CD4-positive, alpha-beta T cell (primary cell): Measurements from ENCODE around the gene BCORL1. TPM values are rescaled to one million over a fixed set of nuclear protein-coding genes. Genes with fewer than 3 reads are reported as not detected.

Experiments used
- ATAC-seq: fragments of 200-7000 bp; cut with Tn5 transposase; one replicate; pipeline ENCODE4 v1.10.0; 2022; ENCODE audit warnings: mild to moderate bottlenecking; ENCODE audit not compliant: poor library complexity
- CTCF ChIA-PET: fragments of 350-600 bp; sonication (Branson Sonifier 250); formaldehyde crosslinking; loops from one replicate; lab custom pipeline; 2021; ENCODE audit warnings: antibody characterized with exemption, inconsistent platforms; lab: Charles Lee
- POLR2A ChIA-PET: fragments of 350-600 bp; sonication (Branson Sonifier 250); formaldehyde crosslinking; loops from one replicate; lab custom pipeline; 2021; ENCODE audit warnings: antibody characterized with exemption, inconsistent platforms; lab: Charles Lee
- DNase-seq, 14 experiments: peaks; one replicate each; pipeline ENCODE4 v3.0.0-alpha.2; 2013 to 2020; ENCODE audit warnings: mixed read lengths in 2 of 14
- H3K27ac ChIP-seq, 2 donors: one replicate each; pipeline versions ENCODE4 v1.5.1 to v1.7.0; 2013; ENCODE audit warnings: low read length in 2 of 2, low read depth in 1 of 2, mild to moderate bottlenecking in 1 of 2
- H3K27me3 ChIP-seq, 2 experiments: 1 replicate in 1 of 2; 2 replicates in 1 of 2; pipeline versions ENCODE4 v1.6.1 to v1.7.0; 2013; ENCODE audit warnings: low read length in 2 of 2, control low read depth in 1 of 2, mild to moderate bottlenecking in 1 of 2, moderate library complexity in 1 of 2; ENCODE audit not compliant: insufficient read depth in 2 of 2, control insufficient read depth in 1 of 2
- H3K36me3 ChIP-seq: one replicate; pipeline ENCODE4 v1.6.1; 2013; ENCODE audit warnings: low read length, control low read depth; ENCODE audit not compliant: insufficient read depth
- H3K4me1 ChIP-seq: one replicate; pipeline ENCODE4 v1.6.1; 2013; ENCODE audit warnings: low read length, control low read depth; ENCODE audit not compliant: insufficient read depth
- H3K4me3 ChIP-seq: one replicate; pipeline ENCODE4 v1.5.1; 2013; ENCODE audit warnings: mild to moderate bottlenecking, low read length, moderate library complexity
- H3K9me3 ChIP-seq, 2 experiments: 1 replicate in 1 of 2; 2 replicates in 1 of 2; pipeline versions ENCODE4 v1.6.1 to v1.7.0; 2013; ENCODE audit warnings: low read length in 2 of 2, mild to moderate bottlenecking in 2 of 2, control low read depth in 1 of 2, moderate library complexity in 1 of 2; ENCODE audit not compliant: control insufficient read depth in 1 of 2, insufficient read depth in 1 of 2
- H3K27ac Mint-ChIP-seq: one replicate; pipeline ENCODE4 v1.8.0; 2020; ENCODE audit warnings: mixed read lengths
- H3K27me3 Mint-ChIP-seq: one replicate; pipeline ENCODE4 v1.8.0; 2021; ENCODE audit warnings: mixed read lengths
- H3K36me3 Mint-ChIP-seq: one replicate; pipeline ENCODE4 v1.8.0; 2021; ENCODE audit warnings: low read depth, mixed read lengths
- H3K4me1 Mint-ChIP-seq: one replicate; pipeline ENCODE4 v1.8.0; 2021; ENCODE audit warnings: low read depth, mixed read lengths
- H3K4me3 Mint-ChIP-seq: one replicate; pipeline ENCODE4 v1.8.0; 2020; ENCODE audit warnings: mild to moderate bottlenecking, mixed read lengths
- H3K9me3 Mint-ChIP-seq: one replicate; pipeline ENCODE4 v1.8.0; 2020; ENCODE audit warnings: mixed read lengths
- intact Hi-C, 2 experiments: fragments of 100-400 bp; cut with DNase I in 1 of 2; cut with micrococcal nuclease in 1 of 2; formaldehyde crosslinking; loops; one replicate each; pipeline versions ENCODE4 v1.15.1 to v1.9.0; 2023 to 2025; cut with DNase I, micrococcal nuclease
- polyA plus RNA-seq, 2 donors: library from polyadenylated mRNA; unstranded; fragments of 120-200 nt; gene quantifications; one replicate each; pipeline ENCODE4 v1.2.1, GENCODE V29; 2013
- total RNA-seq, 174 experiments: library from RNA in 2 of 174; stranded (reverse) in 2 of 174; gene quantifications; one replicate each; pipeline ENCODE4 v1.2.3 and lab custom pipeline; 2021 to 2026
- TF ChIP-seq, protein P1 (sequence below): fragments of 200-600 bp; IDR thresholded peaks from one replicate; pipeline ENCODE4 v1.8.0; 2022; ENCODE audit warnings: antibody characterized with exemption, mild to moderate bottlenecking

BCORL1 gene, protein sequence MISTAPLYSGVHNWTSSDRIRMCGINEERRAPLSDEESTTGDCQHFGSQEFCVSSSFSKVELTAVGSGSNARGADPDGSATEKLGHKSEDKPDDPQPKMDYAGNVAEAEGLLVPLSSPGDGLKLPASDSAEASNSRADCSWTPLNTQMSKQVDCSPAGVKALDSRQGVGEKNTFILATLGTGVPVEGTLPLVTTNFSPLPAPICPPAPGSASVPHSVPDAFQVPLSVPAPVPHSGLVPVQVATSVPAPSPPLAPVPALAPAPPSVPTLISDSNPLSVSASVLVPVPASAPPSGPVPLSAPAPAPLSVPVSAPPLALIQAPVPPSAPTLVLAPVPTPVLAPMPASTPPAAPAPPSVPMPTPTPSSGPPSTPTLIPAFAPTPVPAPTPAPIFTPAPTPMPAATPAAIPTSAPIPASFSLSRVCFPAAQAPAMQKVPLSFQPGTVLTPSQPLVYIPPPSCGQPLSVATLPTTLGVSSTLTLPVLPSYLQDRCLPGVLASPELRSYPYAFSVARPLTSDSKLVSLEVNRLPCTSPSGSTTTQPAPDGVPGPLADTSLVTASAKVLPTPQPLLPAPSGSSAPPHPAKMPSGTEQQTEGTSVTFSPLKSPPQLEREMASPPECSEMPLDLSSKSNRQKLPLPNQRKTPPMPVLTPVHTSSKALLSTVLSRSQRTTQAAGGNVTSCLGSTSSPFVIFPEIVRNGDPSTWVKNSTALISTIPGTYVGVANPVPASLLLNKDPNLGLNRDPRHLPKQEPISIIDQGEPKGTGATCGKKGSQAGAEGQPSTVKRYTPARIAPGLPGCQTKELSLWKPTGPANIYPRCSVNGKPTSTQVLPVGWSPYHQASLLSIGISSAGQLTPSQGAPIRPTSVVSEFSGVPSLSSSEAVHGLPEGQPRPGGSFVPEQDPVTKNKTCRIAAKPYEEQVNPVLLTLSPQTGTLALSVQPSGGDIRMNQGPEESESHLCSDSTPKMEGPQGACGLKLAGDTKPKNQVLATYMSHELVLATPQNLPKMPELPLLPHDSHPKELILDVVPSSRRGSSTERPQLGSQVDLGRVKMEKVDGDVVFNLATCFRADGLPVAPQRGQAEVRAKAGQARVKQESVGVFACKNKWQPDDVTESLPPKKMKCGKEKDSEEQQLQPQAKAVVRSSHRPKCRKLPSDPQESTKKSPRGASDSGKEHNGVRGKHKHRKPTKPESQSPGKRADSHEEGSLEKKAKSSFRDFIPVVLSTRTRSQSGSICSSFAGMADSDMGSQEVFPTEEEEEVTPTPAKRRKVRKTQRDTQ (N-terminal part only)
- total RNA-seq, result 1 to 10 TPM; 3.4 to 3.5 TPM
- 5.2 TPM for polyA plus RNA-seq (2013, experiment 1 of 2)
- 6.2 TPM for polyA plus RNA-seq (2013, experiment 2 of 2)
- 1.9 to 36.2 (median 4.5) reads per million in 172 experiments for total RNA-seq (lab: John Stamatoyannopoulos, UW)

DNA sequence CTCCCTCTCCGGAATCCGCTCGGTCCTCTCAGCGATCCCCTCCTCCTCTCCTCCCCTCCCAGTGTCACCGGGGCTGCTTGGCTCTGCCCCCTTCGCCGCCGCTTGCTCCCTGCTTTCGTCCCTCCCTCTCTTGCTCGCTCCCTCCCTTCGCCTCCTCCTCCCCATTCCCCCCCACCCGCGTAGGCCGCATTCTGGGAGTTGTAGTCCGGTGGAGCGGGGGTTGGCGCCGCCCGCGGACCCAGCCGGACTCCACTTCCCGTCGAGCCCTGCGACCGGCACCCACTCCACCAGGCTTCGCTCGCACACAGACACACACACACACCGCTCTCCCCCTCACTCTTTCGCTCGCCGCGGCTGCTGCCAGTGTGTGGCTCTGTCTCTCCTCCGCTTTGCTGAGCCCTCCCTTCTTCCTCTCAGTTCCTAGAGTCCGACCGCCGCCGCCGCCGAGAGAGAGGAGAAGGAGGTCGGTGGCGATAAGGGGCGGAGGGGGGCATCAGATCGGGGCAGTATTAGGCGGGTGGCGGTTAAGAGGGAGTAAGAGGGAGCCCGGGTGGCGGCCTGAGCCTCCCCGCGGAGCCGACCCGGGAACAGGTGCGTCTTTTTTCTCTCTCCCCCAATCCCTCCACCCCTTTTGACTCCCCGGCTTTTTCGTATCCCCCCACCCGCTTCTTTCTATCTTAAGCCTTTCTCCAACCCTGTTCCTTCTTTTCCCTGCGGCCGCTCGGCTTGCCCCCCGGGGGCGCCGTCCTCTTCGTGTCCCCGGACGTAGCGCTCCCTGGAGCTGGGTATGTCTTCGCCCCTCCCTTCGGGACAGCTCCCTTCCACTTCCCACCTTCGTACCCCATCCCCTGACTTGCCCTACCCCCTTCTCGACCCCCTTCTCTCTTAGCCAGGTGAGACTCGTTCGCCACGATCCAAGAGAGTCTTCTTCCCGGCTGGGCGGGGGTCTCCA lies at the start of gene BCORL1:
Gene BCORL1 (plus strand): TSS at position 336 of the 952 bp plus-strand sequence. CDS start 22,597 bp downstream, outside the sequence.
- ChIA-PET POLR2A (interaction anchor here (0.7 to 1.8 kb wide), 3 partner anchors 21 to 44 kb away, joined by 3 to 8 read pairs (median 6); no protein-coding TSS in a partner anchor), CTCF (no interaction called here)
- H3K4me3 ChIP-seq, result no peak within 1 kb of the TSS
- intact Hi-C loops, result loop anchor here in 1 of 2 experiments (2.0 kb wide), 2 partner anchors 30 to 52 kb away; no protein-coding TSS in a partner anchor
- no peaks in the 10 kb centered on the region for H3K9me3 Mint-ChIP-seq
- H3K36me3 Mint-ChIP-seq, result no peaks in the 10 kb centered on the region
- no peaks in the 10 kb centered on the region for H3K9me3 ChIP-seq
- DNase-seq (peak; percentile 79 to 96 (median 84)), ATAC-seq (peak; percentile 91)
- H3K27ac ChIP-seq, result no peak within 1 kb of the TSS
- no peak within 1 kb of the TSS for H3K4me3 Mint-ChIP-seq
- H3K4me1 ChIP-seq, result peaks cover 34% of the 10 kb centered on the region
- no peaks in the 10 kb centered on the region for H3K27me3 Mint-ChIP-seq
- TF ChIP-seq, protein P1, sequence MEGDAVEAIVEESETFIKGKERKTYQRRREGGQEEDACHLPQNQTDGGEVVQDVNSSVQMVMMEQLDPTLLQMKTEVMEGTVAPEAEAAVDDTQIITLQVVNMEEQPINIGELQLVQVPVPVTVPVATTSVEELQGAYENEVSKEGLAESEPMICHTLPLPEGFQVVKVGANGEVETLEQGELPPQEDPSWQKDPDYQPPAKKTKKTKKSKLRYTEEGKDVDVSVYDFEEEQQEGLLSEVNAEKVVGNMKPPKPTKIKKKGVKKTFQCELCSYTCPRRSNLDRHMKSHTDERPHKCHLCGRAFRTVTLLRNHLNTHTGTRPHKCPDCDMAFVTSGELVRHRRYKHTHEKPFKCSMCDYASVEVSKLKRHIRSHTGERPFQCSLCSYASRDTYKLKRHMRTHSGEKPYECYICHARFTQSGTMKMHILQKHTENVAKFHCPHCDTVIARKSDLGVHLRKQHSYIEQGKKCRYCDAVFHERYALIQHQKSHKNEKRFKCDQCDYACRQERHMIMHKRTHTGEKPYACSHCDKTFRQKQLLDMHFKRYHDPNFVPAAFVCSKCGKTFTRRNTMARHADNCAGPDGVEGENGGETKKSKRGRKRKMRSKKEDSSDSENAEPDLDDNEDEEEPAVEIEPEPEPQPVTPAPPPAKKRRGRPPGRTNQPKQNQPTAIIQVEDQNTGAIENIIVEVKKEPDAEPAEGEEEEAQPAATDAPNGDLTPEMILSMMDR, result no peak
- H3K36me3 ChIP-seq, result no peaks in the 10 kb centered on the region
- H3K27me3 ChIP-seq, result no peaks in the 10 kb centered on the region
- peak within 1 kb of the TSS; percentile 74 for H3K27ac Mint-ChIP-seq
- peaks cover 38% of the 10 kb centered on the region for H3K4me1 Mint-ChIP-seq

DNA sequence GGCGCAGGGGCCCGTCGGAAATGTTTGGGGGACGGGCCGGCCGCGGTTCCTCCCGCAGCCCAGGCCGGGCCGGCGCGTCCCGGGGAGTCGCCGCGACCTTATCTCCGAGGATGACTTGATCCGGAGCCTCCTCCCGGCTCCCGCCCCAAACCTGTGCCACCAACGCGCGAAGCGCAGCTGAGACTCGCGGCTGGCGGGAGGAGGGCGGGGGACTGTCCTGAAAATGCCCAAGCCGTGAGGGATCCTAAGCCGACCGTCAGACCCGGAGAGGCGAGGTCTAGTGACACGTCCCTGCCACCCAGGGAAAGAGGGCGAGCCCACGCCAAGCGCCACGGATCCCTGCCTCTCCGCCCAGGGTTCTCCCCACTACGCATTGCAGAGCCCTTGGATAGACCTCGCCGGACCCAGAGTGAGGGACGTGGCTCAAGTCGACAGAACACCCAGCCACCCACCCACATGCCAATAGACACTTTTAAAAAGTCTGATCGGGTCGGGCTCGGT lies 49.6 kb upstream of the BCORL1 start:
- intact Hi-C loops, result no loop called here
- Mint-ChIP-seq H3K36me3 (peaks cover 7% of the 10 kb centered on the region), H3K4me3 (peak overlapping the region; percentile 86), H3K27ac (no peak overlapping the region), H3K4me1 (peaks cover 15% of the 10 kb centered on the region), H3K9me3 (no peaks in the 10 kb centered on the region), H3K27me3 (no peaks in the 10 kb centered on the region)
- DNase-seq (peak in 3 of 14 experiments; percentile 27 to 38 (median 33)), ATAC-seq (peak; percentile 2)
- Histone ChIP-seq H3K9me3 (no peaks in the 10 kb centered on the region), H3K36me3 (peaks cover 2% of the 10 kb centered on the region), H3K27ac (no peak overlapping the region), H3K4me3 (peak overlapping the region; percentile 28), H3K4me1 (peaks cover 9% of the 10 kb centered on the region), H3K27me3 (no peaks in the 10 kb centered on the region)
- ChIA-PET CTCF (no interaction called here), POLR2A (no interaction called here)
- TF ChIP-seq, protein P1, result no peak
